Peyer's patch (tissue), 4 donors: ENCODE measurements around the gene NVL.

Experiments
- CTCF ChIP-seq, 6 experiments: fragments of 450-650 bp in 4 of 6; fragments of 200-600 bp in 2 of 6; sonication (generic) in 1 of 6; IDR thresholded peaks; one replicate each; pipeline ENCODE4 v1.5.1; 2017 to 2019; ENCODE audit warnings: antibody characterized with exemption in 6 of 6, mild to moderate bottlenecking in 3 of 6, moderate library complexity in 1 of 6
- POLR2A ChIP-seq, 2 donors: fragments of 450-650 bp; IDR thresholded peaks; one replicate each; pipeline ENCODE4 v1.5.1; 2017; ENCODE audit warnings: antibody characterized with exemption in 2 of 2, mild to moderate bottlenecking in 2 of 2, moderate library complexity in 2 of 2

DNA sequence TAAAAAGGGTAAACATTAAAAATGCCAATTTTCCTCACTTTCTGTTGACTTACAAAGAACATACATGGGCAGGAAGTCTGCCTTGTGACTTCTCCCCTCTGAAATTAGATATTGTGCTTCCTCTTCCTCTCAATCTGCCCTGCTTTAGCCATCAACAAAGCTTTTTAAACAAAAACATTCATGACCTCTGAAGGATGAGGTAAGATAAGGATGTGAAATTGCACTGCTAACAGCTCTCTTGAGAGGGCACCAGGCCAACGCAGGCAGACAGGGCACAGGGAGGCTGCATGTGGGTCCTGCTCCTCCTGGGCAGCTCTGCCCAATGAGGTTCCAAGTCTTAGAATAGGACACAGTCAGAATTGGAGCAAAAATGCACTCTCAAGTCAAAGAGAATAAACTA, 84.8 kb downstream of the NVL start:
- TF ChIP-seq CTCF (IDR thresholded peaks at IDR 0.05) (no peak), POLR2A (IDR thresholded peaks at IDR 0.05) (no peak)
